ENCODE data around the gene C6.

- TF ChIP-seq EZH2 (IDR thresholded peaks at IDR 0.05) (no peak), CTCF (IDR thresholded peaks at IDR 0.05) (no peak), EZH2phosphoT487 (IDR thresholded peaks at IDR 0.05) (no peak)
Measured at GRCh38 chr5:41172012-41172411, 41.3 kb downstream of the C6 start.
